H9 (cell line): ENCODE results near the gene ESPL1. TPM values are rescaled to one million over a fixed set of nuclear protein-coding genes. Genes with fewer than 3 reads are reported as not detected.

Experiments used
- DNase-seq: peaks from one replicate; pipeline ENCODE4 v3.0.0-alpha.2; 2017
- H2AFZ ChIP-seq: one replicate; pipeline ENCODE4 v1.6.1; 2013; ENCODE audit warnings: mild to moderate bottlenecking, low read length, control low read depth, moderate library complexity
- H2AK5ac ChIP-seq: 2 replicates; pipeline ENCODE4 v1.6.1; 2013; ENCODE audit warnings: low read length, control low read depth, mixed read lengths; ENCODE audit not compliant: insufficient read length
- H2BK120ac ChIP-seq: one replicate; pipeline ENCODE4 v1.6.1; 2013; ENCODE audit warnings: low read depth, mild to moderate bottlenecking, low read length, control low read depth, inconsistent platforms; ENCODE audit not compliant: poor library complexity, severe bottlenecking
- H2BK12ac ChIP-seq: 2 replicates; pipeline ENCODE4 v1.6.1; 2013; ENCODE audit warnings: low read length, control low read depth, mixed read lengths, low read depth; ENCODE audit not compliant: insufficient read length
- H2BK15ac ChIP-seq: 2 replicates; pipeline ENCODE4 v1.6.1; 2013; ENCODE audit warnings: low read depth, low read length, control low read depth
- H2BK20ac ChIP-seq: one replicate; pipeline ENCODE4 v1.6.1; 2013; ENCODE audit warnings: low read depth, mild to moderate bottlenecking, low read length, control low read depth, inconsistent platforms; ENCODE audit not compliant: poor library complexity, severe bottlenecking
- H2BK5ac ChIP-seq: 2 replicates; pipeline ENCODE4 v1.6.1; 2013; ENCODE audit warnings: low read length, control low read depth, mixed read lengths; ENCODE audit not compliant: insufficient read length
- H3K14ac ChIP-seq: 2 replicates; pipeline ENCODE4 v1.6.1; 2013; ENCODE audit warnings: low read length, control low read depth; ENCODE audit not compliant: insufficient read depth
- H3K18ac ChIP-seq: 2 replicates; pipeline ENCODE4 v1.6.1; 2013; ENCODE audit warnings: low read depth, mild to moderate bottlenecking, mixed read lengths, low read length, control low read depth; ENCODE audit not compliant: insufficient read length
- H3K23ac ChIP-seq: 2 replicates; pipeline ENCODE4 v1.6.1; 2013; ENCODE audit warnings: low read length, control low read depth, mixed read lengths, low read depth; ENCODE audit not compliant: insufficient read length
- H3K23me2 ChIP-seq: 2 replicates; pipeline ENCODE4 v1.6.1; 2013; ENCODE audit warnings: low read depth, mild to moderate bottlenecking, mixed read lengths, low read length, control low read depth; ENCODE audit not compliant: insufficient read length, poor library complexity, severe bottlenecking
- H3K27ac ChIP-seq: 2 replicates; pipeline ENCODE4 v1.5.1; 2013; ENCODE audit warnings: low read length, control low read depth, mixed read lengths, low read depth; ENCODE audit not compliant: insufficient read length
- H3K27me3 ChIP-seq: 2 replicates; pipeline ENCODE4 v1.6.1; 2013; ENCODE audit warnings: low read length, control low read depth, inconsistent platforms; ENCODE audit not compliant: insufficient read depth
- H3K4ac ChIP-seq: 2 replicates; pipeline ENCODE4 v1.6.1; 2013; ENCODE audit warnings: low read depth, mild to moderate bottlenecking, control low read depth, inconsistent platforms, low read length, moderate library complexity
- H3K4me1 ChIP-seq: 2 replicates; pipeline ENCODE4 v1.6.1; 2013; ENCODE audit warnings: low read length, control low read depth, inconsistent platforms; ENCODE audit not compliant: insufficient read depth
- H3K4me2 ChIP-seq: 2 replicates; pipeline ENCODE4 v1.6.1; 2013; ENCODE audit warnings: low read length, control low read depth, mixed read lengths; ENCODE audit not compliant: insufficient read length, insufficient read depth
- H3K56ac ChIP-seq: 2 replicates; pipeline ENCODE4 v1.6.1; 2013; ENCODE audit warnings: low read depth, mild to moderate bottlenecking, mixed read lengths, low read length, control low read depth; ENCODE audit not compliant: insufficient read length
- H3K79me1 ChIP-seq: 2 replicates; pipeline ENCODE4 v1.6.1; 2013; ENCODE audit warnings: low read depth, mild to moderate bottlenecking, moderate library complexity, low read length, control low read depth, inconsistent platforms; ENCODE audit not compliant: insufficient read depth, poor library complexity, severe bottlenecking
- H3K79me2 ChIP-seq: 2 replicates; pipeline ENCODE4 v1.6.1; 2013; ENCODE audit warnings: low read length, control low read depth, inconsistent platforms; ENCODE audit not compliant: insufficient read depth
- H3K9ac ChIP-seq: 2 replicates; pipeline ENCODE4 v1.6.1; 2013; ENCODE audit warnings: low read length, control low read depth, mixed read lengths; ENCODE audit not compliant: insufficient read length; ENCODE audit errors: extremely low read depth
- H3K9me3 ChIP-seq: one replicate; pipeline ENCODE4 v1.6.1; 2013; ENCODE audit warnings: low read depth, low read length, inconsistent platforms; ENCODE audit not compliant: control insufficient read depth
- H3T11ph ChIP-seq: one replicate; pipeline ENCODE4 v1.6.1; 2013; ENCODE audit warnings: mild to moderate bottlenecking, low read length, control low read depth, inconsistent platforms
- H4K20me1 ChIP-seq: one replicate; pipeline ENCODE4 v1.6.1; 2013; ENCODE audit not compliant: control insufficient read depth, insufficient read length, insufficient read depth
- H4K5ac ChIP-seq: 2 replicates; pipeline ENCODE4 v1.6.1; 2013; ENCODE audit warnings: low read depth, mild to moderate bottlenecking, mixed read lengths, low read length, control low read depth; ENCODE audit not compliant: insufficient read length
- H4K8ac ChIP-seq: replicated peaks from 2 replicates; pipeline ENCODE4 v1.6.1; 2013; ENCODE audit warnings: low read length, control low read depth, mixed read lengths, low read depth; ENCODE audit not compliant: insufficient read length
- H4K91ac ChIP-seq: 2 replicates; pipeline ENCODE4 v1.6.1; 2013; ENCODE audit warnings: low read depth, mild to moderate bottlenecking, moderate library complexity, mixed read lengths, low read length, control low read depth; ENCODE audit not compliant: insufficient read length
- H3K27ac Mint-ChIP-seq, 3 experiments: 2 replicates in 2 of 3; 3 replicates in 1 of 3; pipeline ENCODE4 v1.8.0; 2020 to 2021; ENCODE audit warnings: mixed read lengths in 3 of 3, mild to moderate bottlenecking in 1 of 3, moderate library complexity in 1 of 3
- H3K27me3 Mint-ChIP-seq: 2 replicates; pipeline ENCODE4 v1.8.0; 2021; ENCODE audit warnings: low read depth, mild to moderate bottlenecking, moderate library complexity, mixed read lengths
- H3K36me3 Mint-ChIP-seq, 3 experiments: 2 replicates in 2 of 3; 3 replicates in 1 of 3; pipeline ENCODE4 v1.8.0; 2020 to 2021; ENCODE audit warnings: low read depth in 3 of 3, mixed read lengths in 3 of 3; ENCODE audit not compliant: insufficient read depth in 1 of 3
- H3K4me1 Mint-ChIP-seq, 2 experiments: 2 replicates each; pipeline ENCODE4 v1.8.0; 2020; ENCODE audit warnings: mixed read lengths in 2 of 2
- H3K4me3 Mint-ChIP-seq, 2 experiments: 2 replicates in 1 of 2; 3 replicates in 1 of 2; pipeline ENCODE4 v1.8.0; 2020 to 2021; ENCODE audit warnings: mild to moderate bottlenecking in 2 of 2, mixed read lengths in 2 of 2, moderate library complexity in 1 of 2
- H3K9me3 Mint-ChIP-seq, 2 experiments: 2 replicates in 1 of 2; 3 replicates in 1 of 2; pipeline ENCODE4 v1.8.0; 2020; ENCODE audit warnings: mild to moderate bottlenecking in 2 of 2, mixed read lengths in 2 of 2, moderate library complexity in 1 of 2
- CTCF ChIP-seq: fragments of 200-600 bp; sonication (generic); conservative IDR thresholded peaks from 3 replicates; pipeline ENCODE4 v1.8.0; 2021; ENCODE audit warnings: antibody characterized with exemption, mild to moderate bottlenecking
- WGBS: extraction: QIAGEN DNeasy Blood & Tissue Kit; methylation state at CpG from one replicate; pipeline ENCODE4 v1.1.7; 2013; ENCODE audit warnings: missing lambda C conversion rate, low lambda C conversion rate, mixed read lengths; ENCODE audit not compliant: insufficient read length; ENCODE audit errors: extremely low coverage; 5-methylcytosine and 5-hydroxymethylcytosine counted together
- total RNA-seq: library from RNA; stranded (reverse); gene quantifications from 2 replicates; pipeline ENCODE4 v1.2.1, GENCODE V29; 2021

The ESPL1 gene
- total RNA-seq, 1 experiment from 2014 or later: 43.2 TPM

DNA sequence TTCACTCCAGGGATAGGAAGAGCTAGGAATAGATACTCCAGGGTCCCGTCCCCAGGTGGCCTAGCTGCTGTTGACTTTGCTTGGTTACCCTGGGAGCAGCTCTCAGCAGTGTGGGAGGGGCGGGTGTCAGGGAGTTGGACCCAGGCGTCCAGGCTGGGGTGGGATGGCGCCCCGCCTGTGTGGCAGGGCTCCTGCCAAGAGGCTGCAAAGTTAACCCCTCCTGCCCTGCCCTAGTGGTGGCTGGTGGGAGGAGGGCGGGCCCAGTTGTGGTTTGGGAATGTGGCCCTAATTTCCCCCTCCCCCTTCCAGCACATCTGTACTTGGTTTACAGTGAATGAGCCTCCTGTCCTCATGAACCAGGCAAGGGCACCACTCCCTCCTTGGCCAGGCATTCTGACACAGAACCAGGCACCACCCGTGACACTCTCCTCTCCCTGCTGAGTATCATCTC, 34.4 kb upstream of the ESPL1 start:
- H3K23me2 ChIP-seq: peaks cover 16% of the 10 kb centered on the region
- TF ChIP-seq CTCF: peak; percentile 26; the same call in 2 of the 3 replicates
- no peak overlapping the region for H2BK12ac ChIP-seq
- no peak overlapping the region for H2BK120ac ChIP-seq
- H3K27ac ChIP-seq: no peak overlapping the region
- H3K27me3 ChIP-seq: peaks cover 3% of the 10 kb centered on the region
- no peaks in the 10 kb centered on the region; the same call in 1 of the 2 replicates for H3K79me2 ChIP-seq
- no peak overlapping the region for H4K5ac ChIP-seq
- no peak overlapping the region for H2AK5ac ChIP-seq
- no peak overlapping the region for H2AFZ ChIP-seq
- H2BK5ac ChIP-seq: no peak overlapping the region
- H3T11ph ChIP-seq: no peak overlapping the region
- Mint-ChIP-seq H3K36me3 (peaks cover 0 to 4% (median 0%) of the 10 kb centered on the region in 3 experiments; a peak in 3 of 7 replicates), H3K4me1 (peaks cover 71 to 72% of the 10 kb centered on the region in 2 experiments), H3K9me3 (no peaks in the 10 kb centered on the region), H3K27ac (peak overlapping the region; percentile 27 to 84 (median 78); a peak in 4 of 7 replicates), H3K4me3 (peak overlapping the region; percentile 70 to 87), H3K27me3 (peaks cover 14% of the 10 kb centered on the region)
- peak overlapping the region; percentile 42 for H3K14ac ChIP-seq
- no peak overlapping the region for H4K8ac ChIP-seq
- H3K4me1 ChIP-seq: peaks cover 22% of the 10 kb centered on the region; the same call in 1 of the 2 replicates
- H3K79me1 ChIP-seq: no peaks in the 10 kb centered on the region
- no peak overlapping the region for H2BK20ac ChIP-seq
- no peak overlapping the region for H2BK15ac ChIP-seq
- H3K4ac ChIP-seq: no peak overlapping the region
- no peak overlapping the region for H4K91ac ChIP-seq
- no peaks in the 10 kb centered on the region for H4K20me1 ChIP-seq
- H3K18ac ChIP-seq: peak overlapping the region; percentile 21
- DNase-seq: peak; percentile 56
- H3K23ac ChIP-seq: no peak overlapping the region
- H3K4me2 ChIP-seq: peak overlapping the region; percentile 25
- no CpG with 5 or more reads among the region's 7 CpGs for WGBS
- H3K9me3 ChIP-seq: no peaks in the 10 kb centered on the region
- H3K9ac ChIP-seq: no peak overlapping the region
- H3K56ac ChIP-seq: no peak overlapping the region
